ENCODE measurements around the gene SPEM1. TPM values are rescaled to one million over a fixed set of nuclear protein-coding genes. Genes with fewer than 3 reads are reported as not detected.

The SPEM1 gene
- total and polyA plus RNA-seq, 4 donors: not detected

- Histone ChIP-seq H3K9me3 (ENCODE audit: control insufficient read depth in 4 of 4, low read length in 3 of 4) (no peaks in the 10 kb centered on the region), H3K4me1 (ENCODE audit: control insufficient read depth in 4 of 4, insufficient read depth in 4 of 4, low read length in 3 of 4) (peaks cover 0 to 12% (median 8%) of the 10 kb centered on the region in 4 donors), H3K9ac (ENCODE audit: low read depth in 1 of 2, low read length in 2 of 2) (no peak overlapping the region), H3K27me3 (ENCODE audit: control insufficient read depth in 4 of 4, insufficient read depth in 4 of 4, low read length in 3 of 4) (no peaks in the 10 kb centered on the region), H3K36me3 (ENCODE audit: control insufficient read depth in 4 of 4, insufficient read depth in 3 of 4, low read depth in 1 of 4, low read length in 3 of 4) (peaks cover 0 to 12% (median 3%) of the 10 kb centered on the region in 4 donors), H3K4me3 (ENCODE audit: low read depth in 1 of 3, low read length in 3 of 3) (no peak overlapping the region), H3K27ac (ENCODE audit: low read depth in 1 of 2, low read length in 2 of 2) (no peak overlapping the region)
- 96% methylated on average over 44 of the region's 44 CpGs for WGBS
- TF ChIP-seq ATF3 (IDR thresholded peaks at IDR 0.05) (no peak), REST (IDR thresholded peaks at IDR 0.05) (no peak), RAD21 (IDR thresholded peaks at IDR 0.05) (no peak), YY1 (IDR thresholded peaks at IDR 0.05) (no peak), EGR1 (IDR thresholded peaks at IDR 0.05; ENCODE audit: low read depth in 2 of 2) (no peak), TAF1 (conservative IDR thresholded peaks at IDR 0.05) (no peak), HNF4A (conservative IDR thresholded peaks at IDR 0.05) (no peak), RXRA (IDR thresholded peaks at IDR 0.05) (no peak), CTCF (IDR thresholded peaks at IDR 0.05; ENCODE audit: low read depth, low read length, missing input control) (no peak), SP1 (IDR thresholded peaks at IDR 0.05) (no peak), GABPA (IDR thresholded peaks at IDR 0.05 in 1 of 2, conservative IDR thresholded peaks at IDR 0.05 in 1 of 2) (no peak), ZBTB33 (IDR thresholded peaks at IDR 0.05) (no peak), FOXA2 (IDR thresholded peaks at IDR 0.05) (no peak), FOXA1 (IDR thresholded peaks at IDR 0.05) (no peak), JUND (IDR thresholded peaks at IDR 0.05) (no peak), NR2F2 (IDR thresholded peaks at IDR 0.05) (no peak)
- no peak for DNase-seq (ENCODE audit: low spot score)
Measured at GRCh38 chr17:7462474-7463371, 42.6 kb downstream of the SPEM1 start.
